ENCODE results near the gene TMEM163.
"Not testable (repeated sequence)": the region's sequence is repeated elsewhere in the genome, so short reads cannot be mapped to it uniquely, and the experiment has no call there.

Gene TMEM163

DNA sequence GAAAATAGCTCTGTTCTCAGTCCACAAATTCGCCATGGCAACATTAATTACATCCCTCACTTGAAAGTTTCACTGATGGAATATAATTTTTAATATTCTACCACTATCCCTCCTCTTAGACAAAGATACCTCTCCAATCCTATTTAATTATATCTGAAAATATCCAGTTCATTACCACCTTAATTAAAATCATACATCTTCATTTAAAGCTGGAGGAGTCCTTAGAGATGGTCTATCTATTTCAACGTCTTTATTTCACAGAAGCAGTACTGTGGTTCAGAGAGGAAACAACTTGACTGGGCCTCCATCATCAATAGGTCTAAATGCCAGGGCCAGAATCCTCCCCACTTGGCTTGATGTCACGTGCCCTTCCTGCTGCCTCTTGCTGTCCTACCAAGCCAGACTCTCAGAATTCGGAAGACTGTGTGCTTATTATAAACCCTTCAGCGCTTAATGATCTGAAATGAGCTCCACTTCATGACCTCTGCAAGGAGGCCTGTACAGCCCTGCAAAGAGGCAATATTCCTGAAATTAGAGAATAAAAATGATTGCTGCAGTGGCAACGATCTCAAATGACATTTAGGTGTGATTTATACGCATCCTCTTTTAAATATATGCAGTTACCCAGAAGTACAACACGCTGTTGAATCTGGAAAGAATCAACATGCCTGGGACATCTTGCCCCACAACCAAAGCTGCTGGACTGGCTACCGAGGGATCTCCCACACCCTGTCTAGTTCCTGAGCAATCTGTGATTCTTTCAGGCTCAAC is 146.3 kb downstream of the TMEM163 start:
- no peak for DNase-seq (ENCODE audit: low read depth)
- TF ChIP-seq, protein P1, sequence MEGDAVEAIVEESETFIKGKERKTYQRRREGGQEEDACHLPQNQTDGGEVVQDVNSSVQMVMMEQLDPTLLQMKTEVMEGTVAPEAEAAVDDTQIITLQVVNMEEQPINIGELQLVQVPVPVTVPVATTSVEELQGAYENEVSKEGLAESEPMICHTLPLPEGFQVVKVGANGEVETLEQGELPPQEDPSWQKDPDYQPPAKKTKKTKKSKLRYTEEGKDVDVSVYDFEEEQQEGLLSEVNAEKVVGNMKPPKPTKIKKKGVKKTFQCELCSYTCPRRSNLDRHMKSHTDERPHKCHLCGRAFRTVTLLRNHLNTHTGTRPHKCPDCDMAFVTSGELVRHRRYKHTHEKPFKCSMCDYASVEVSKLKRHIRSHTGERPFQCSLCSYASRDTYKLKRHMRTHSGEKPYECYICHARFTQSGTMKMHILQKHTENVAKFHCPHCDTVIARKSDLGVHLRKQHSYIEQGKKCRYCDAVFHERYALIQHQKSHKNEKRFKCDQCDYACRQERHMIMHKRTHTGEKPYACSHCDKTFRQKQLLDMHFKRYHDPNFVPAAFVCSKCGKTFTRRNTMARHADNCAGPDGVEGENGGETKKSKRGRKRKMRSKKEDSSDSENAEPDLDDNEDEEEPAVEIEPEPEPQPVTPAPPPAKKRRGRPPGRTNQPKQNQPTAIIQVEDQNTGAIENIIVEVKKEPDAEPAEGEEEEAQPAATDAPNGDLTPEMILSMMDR (IDR thresholded peaks at IDR 0.05; ENCODE audit: insufficient read depth, low read depth, low read length, missing control alignments), result no peak
- H3K4me3 ChIP-seq (ENCODE audit: low read depth, low read length), result no peak overlapping the region

DNA sequence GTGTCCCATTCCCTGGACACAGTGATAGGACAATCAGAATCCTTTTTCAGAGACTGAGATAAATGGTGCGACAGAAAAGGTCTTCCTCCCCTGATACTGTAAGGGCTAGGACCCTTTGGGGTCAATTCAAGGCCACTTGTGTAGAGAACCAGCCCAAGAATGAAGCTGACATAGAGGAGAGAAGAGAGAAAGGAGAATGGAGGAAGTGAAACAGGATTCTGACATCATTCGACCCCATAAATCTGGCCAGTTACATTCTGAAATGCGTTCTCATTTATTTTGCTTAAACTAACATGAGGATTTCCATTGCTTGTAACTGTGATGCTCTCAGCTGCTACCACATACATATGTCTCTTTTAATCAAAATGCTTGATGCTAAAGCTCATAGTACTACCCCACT is 148.1 kb downstream of the TMEM163 start:
- no peak for DNase-seq (ENCODE audit: low read depth)
- H3K4me3 ChIP-seq (ENCODE audit: low read depth, low read length), result no peak overlapping the region
- TF ChIP-seq, protein P1 (IDR thresholded peaks at IDR 0.05; ENCODE audit: insufficient read depth, low read depth, low read length, missing control alignments), result no peak

DNA sequence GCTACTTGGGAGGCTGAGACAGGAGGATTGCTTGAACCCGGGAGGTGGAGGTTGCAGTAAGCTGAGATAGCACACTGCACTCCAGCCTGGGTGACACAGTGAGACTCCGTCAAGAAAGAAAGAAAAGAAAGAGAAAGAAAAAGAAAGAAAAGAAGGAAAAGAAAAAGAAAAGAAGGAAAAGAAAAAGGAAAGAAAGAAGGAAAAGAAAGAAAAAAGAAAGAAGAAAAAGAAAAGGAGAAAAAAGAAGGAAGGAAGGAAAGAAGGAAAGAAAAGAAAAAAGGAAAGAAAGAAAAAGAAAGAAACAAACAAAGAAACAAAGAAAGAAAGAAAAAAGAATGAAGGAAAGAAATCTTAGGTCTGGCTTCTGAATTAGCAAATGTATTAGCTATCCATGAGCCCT is 150.4 kb downstream of the TMEM163 start:
- no peak overlapping the region for H3K4me3 ChIP-seq (ENCODE audit: low read depth, low read length)
- DNase-seq (ENCODE audit: low read depth), result no peak
- TF ChIP-seq, protein P1 (IDR thresholded peaks at IDR 0.05; ENCODE audit: insufficient read depth, low read depth, low read length, missing control alignments), result no peak

DNA sequence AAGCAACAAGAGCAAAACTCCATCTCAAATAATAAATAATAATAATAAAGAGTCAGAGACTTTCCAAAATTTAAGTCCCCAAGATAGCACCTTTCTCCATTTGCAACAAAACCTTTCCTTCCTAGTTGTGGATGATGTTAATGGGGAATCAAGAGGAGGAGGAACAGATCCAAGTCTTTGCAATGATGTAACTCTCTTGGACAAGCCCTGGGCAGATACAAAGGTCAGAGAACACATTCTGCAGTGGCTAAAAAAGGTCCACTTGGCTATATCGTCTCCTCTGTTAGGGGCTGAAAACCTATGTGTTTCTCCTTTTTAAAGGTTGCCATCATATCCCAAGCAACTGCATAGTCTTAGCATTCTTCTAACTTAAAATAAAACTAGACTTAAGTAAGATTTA is 151.1 kb downstream of the TMEM163 start:
- no peak overlapping the region for H3K4me3 ChIP-seq (ENCODE audit: low read depth, low read length)
- TF ChIP-seq, protein P1 (IDR thresholded peaks at IDR 0.05; ENCODE audit: insufficient read depth, low read depth, low read length, missing control alignments), result no peak
- DNase-seq (ENCODE audit: low read depth), result no peak

DNA sequence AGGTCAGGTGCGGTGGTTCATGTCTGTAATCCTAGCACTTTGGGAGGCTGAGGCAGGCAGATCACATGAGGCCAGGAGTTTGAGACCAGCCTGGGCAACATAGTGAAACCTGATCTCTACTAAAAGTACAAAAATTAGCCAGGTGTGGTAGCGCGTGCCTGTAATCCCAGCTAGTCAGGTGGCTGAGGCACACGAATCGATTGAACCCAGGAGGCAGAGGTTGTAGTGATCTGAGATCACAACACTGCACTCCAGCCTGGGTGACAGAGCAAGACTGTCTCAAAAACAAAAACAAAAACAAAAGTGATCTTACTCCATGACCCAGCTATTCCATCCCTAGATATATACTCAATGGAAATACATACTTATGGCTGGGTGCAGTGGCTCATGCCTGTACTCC is 153.8 kb downstream of the TMEM163 start:
- not testable (repeated sequence) for H3K4me3 ChIP-seq (ENCODE audit: low read depth, low read length); DNase-seq (ENCODE audit: low read depth)

DNA sequence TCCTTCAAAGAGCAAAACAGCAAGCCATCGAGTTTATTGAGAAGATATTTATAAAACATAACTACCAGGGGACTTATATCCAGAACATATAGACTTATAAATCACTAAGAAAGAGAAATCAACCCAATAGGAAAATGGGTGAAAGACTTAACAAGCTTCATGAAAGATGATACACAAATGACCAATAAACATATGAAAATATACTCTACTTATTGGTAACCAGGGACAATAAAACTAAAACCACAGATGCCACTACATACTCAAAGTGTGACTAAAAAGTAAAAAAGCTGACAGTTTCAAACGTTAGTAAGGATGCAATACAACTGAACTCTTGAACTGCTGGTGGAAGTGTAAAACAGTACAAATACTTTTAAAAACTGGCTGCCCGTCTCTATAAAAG is 154.3 kb downstream of the TMEM163 start:
- peak; percentile 11 for DNase-seq (ENCODE audit: low read depth)
- H3K4me3 ChIP-seq (ENCODE audit: low read depth, low read length), result no peak overlapping the region
- TF ChIP-seq, protein P1 (IDR thresholded peaks at IDR 0.05; ENCODE audit: insufficient read depth, low read depth, low read length, missing control alignments), result no peak

DNA sequence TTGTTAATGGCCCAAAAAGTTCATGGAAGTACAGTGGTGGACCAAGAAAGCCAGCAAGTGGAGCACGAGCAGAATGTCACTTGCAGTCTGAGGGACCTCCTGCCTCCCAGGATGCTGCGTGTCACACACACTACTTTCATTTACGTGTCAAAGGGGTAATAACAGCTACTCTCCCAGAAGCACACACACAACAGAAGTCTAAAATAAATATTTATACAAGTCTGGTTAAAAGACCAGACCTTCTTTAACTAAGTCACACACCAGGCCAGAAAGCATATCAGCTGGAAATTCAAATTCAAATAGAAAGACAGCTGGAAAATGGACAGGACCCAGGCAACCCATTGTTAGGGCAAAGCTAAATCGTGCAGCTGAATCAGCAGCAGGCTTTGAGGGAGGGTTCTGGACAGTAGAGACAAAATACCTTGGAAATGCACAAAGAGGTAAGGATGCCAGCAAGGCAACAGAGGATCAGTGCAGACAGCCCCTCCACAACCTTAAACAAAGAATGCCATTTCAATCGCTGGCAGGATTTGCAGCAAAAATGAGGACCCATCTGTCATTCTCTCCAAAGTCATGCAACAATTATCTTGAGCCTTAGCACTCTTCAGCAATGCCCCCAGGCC is 160.5 kb downstream of the TMEM163 start:
- H3K4me3 ChIP-seq (ENCODE audit: low read depth, low read length), result no peak overlapping the region
- no peak for DNase-seq (ENCODE audit: low read depth)
- TF ChIP-seq, protein P1 (IDR thresholded peaks at IDR 0.05; ENCODE audit: insufficient read depth, low read depth, low read length, missing control alignments), result no peak
